ENCODE data around the gene GALR3.
"Not testable (repeated sequence)": the region's sequence is repeated elsewhere in the genome, so short reads cannot be mapped to it uniquely, and the experiment has no call there.

The GALR3 gene

GRCh38 chr22:37823134-37823985, at the start of gene GALR3:
TSS of gene GALR3 (plus strand) at chr22:37823382. CDS start at chr22:37823407, 25 bp downstream.
- DNase-seq (ENCODE audit: low read depth in 2 of 2), result no peak

GRCh38 chr22:37774728-37775127, 48.5 kb upstream of the GALR3 start:
- DNase-seq (ENCODE audit: low read depth in 2 of 2), result no peak

GRCh38 chr22:37775785-37776638, 47.2 kb upstream of the GALR3 start:
- no peak for DNase-seq (ENCODE audit: low read depth in 2 of 2)

- DNase-seq (ENCODE audit: low read depth in 2 of 2), result no peak
These were observed 46.6 kb upstream of the GALR3 start for GRCh38 chr22:37776639-37777005.

- no peak for DNase-seq (ENCODE audit: low read depth in 2 of 2)
These were observed 46.0 kb upstream of the GALR3 start for GRCh38 chr22:37777122-37777687.

GRCh38 chr22:37778370-37779009, 44.7 kb upstream of the GALR3 start:
- no peak for DNase-seq (ENCODE audit: low read depth in 2 of 2)

GRCh38 chr22:37781434-37782059, 41.6 kb upstream of the GALR3 start:
- DNase-seq (ENCODE audit: low read depth in 2 of 2), result no peak

GRCh38 chr22:37782340-37783168, 40.6 kb upstream of the GALR3 start:
- DNase-seq (ENCODE audit: low read depth in 2 of 2), result no peak

GRCh38 chr22:37784829-37785495, 38.2 kb upstream of the GALR3 start:
- no peak for DNase-seq (ENCODE audit: low read depth in 2 of 2)

- DNase-seq (ENCODE audit: low read depth in 2 of 2), result no peak
These were observed 32.9 kb upstream of the GALR3 start for GRCh38 chr22:37790234-37790633.

- DNase-seq (ENCODE audit: low read depth in 2 of 2), result no peak
These were observed 30.7 kb upstream of the GALR3 start for GRCh38 chr22:37792494-37792893.

GRCh38 chr22:37794376-37794775, 28.8 kb upstream of the GALR3 start:
- no peak for DNase-seq (ENCODE audit: low read depth in 2 of 2)

GRCh38 chr22:37796079-37796478, 27.1 kb upstream of the GALR3 start:
- DNase-seq (ENCODE audit: low read depth in 2 of 2), result no peak

GRCh38 chr22:37797259-37797658, 25.9 kb upstream of the GALR3 start:
- DNase-seq (ENCODE audit: low read depth in 2 of 2), result not testable (repeated sequence)

- no peak for DNase-seq (ENCODE audit: low read depth in 2 of 2)
These were observed 25.2 kb upstream of the GALR3 start for GRCh38 chr22:37797874-37798500.

- DNase-seq (ENCODE audit: low read depth in 2 of 2), result not testable (repeated sequence)
These were observed 23.2 kb upstream of the GALR3 start for GRCh38 chr22:37799979-37800378.

- DNase-seq (ENCODE audit: low read depth in 2 of 2), result no peak
These were observed 21.3 kb upstream of the GALR3 start for GRCh38 chr22:37801946-37802309.

- DNase-seq (ENCODE audit: low read depth in 2 of 2), result no peak
These were observed 20.6 kb upstream of the GALR3 start for GRCh38 chr22:37802310-37803194.

- DNase-seq (ENCODE audit: low read depth in 2 of 2), result no peak
These were observed 20.0 kb upstream of the GALR3 start for GRCh38 chr22:37803195-37803638.

Data from stimulated activated CD8-positive, alpha-beta memory T cell treated with anti-CD3 and anti-CD28 coated beads, Interleukin-7, amount 100 ng/mL, for 4 hours (primary cell).